ENCODE results near the gene PRTN3. TPM values are rescaled to one million over a fixed set of nuclear protein-coding genes. Genes with fewer than 3 reads are reported as not detected.

PRTN3 gene
- total RNA-seq, 2 donors from 2014 or later = not detected

GRCh38 chr19:863315-863620 is 22.5 kb downstream of the PRTN3 start:
- no peaks in the 10 kb centered on the region for H3K36me3 Mint-ChIP-seq (ENCODE audit: low read depth)
- no peak for DNase-seq
- no peaks in the 10 kb centered on the region for H3K27me3 Mint-ChIP-seq
- H3K4me3 Mint-ChIP-seq = peak overlapping the region; percentile 81
- no peak for ATAC-seq
- H3K9me3 ChIP-seq (ENCODE audit: control insufficient read depth, low read length, poor library complexity, severe bottlenecking) = no peaks in the 10 kb centered on the region
- H3K4me1 Mint-ChIP-seq = peaks cover 10% of the 10 kb centered on the region
- H3K27ac Mint-ChIP-seq = peak overlapping the region; percentile 91

GRCh38 chr19:866769-867300 is 26.0 kb downstream of the PRTN3 start:
- no peak overlapping the region for H3K4me3 Mint-ChIP-seq
- no peak for DNase-seq
- no peaks in the 10 kb centered on the region for H3K9me3 ChIP-seq (ENCODE audit: control insufficient read depth, low read length, poor library complexity, severe bottlenecking)
- H3K4me1 Mint-ChIP-seq = peaks cover 18% of the 10 kb centered on the region
- peak overlapping the region; percentile 41 for H3K27ac Mint-ChIP-seq
- no peak for ATAC-seq
- H3K36me3 Mint-ChIP-seq (ENCODE audit: low read depth) = peaks cover 2% of the 10 kb centered on the region
- H3K27me3 Mint-ChIP-seq = no peaks in the 10 kb centered on the region

GRCh38 chr19:867301-867793 is 26.5 kb downstream of the PRTN3 start:
- Mint-ChIP-seq H3K4me3 (peak overlapping the region; percentile 19), H3K36me3 (ENCODE audit: low read depth) (peaks cover 2% of the 10 kb centered on the region), H3K27ac (peak overlapping the region; percentile 41), H3K27me3 (no peaks in the 10 kb centered on the region), H3K4me1 (peaks cover 20% of the 10 kb centered on the region)
- ATAC-seq (no peak), DNase-seq (no peak)
- H3K9me3 ChIP-seq (ENCODE audit: control insufficient read depth, low read length, poor library complexity, severe bottlenecking) = no peaks in the 10 kb centered on the region

GRCh38 chr19:867855-868457 is 27.2 kb downstream of the PRTN3 start:
- Mint-ChIP-seq H3K4me3 (no peak overlapping the region), H3K4me1 (peaks cover 18% of the 10 kb centered on the region), H3K36me3 (ENCODE audit: low read depth) (peaks cover 2% of the 10 kb centered on the region), H3K27me3 (no peaks in the 10 kb centered on the region), H3K27ac (peak overlapping the region; percentile 41)
- no peak for ATAC-seq
- no peaks in the 10 kb centered on the region for H3K9me3 ChIP-seq (ENCODE audit: control insufficient read depth, low read length, poor library complexity, severe bottlenecking)
- no peak for DNase-seq

GRCh38 chr19:868458-869244 is 27.9 kb downstream of the PRTN3 start:
- Mint-ChIP-seq H3K4me1 (peaks cover 18% of the 10 kb centered on the region), H3K4me3 (no peak overlapping the region), H3K27me3 (no peaks in the 10 kb centered on the region), H3K36me3 (ENCODE audit: low read depth) (peaks cover 2% of the 10 kb centered on the region), H3K27ac (no peak overlapping the region)
- H3K9me3 ChIP-seq (ENCODE audit: control insufficient read depth, low read length, poor library complexity, severe bottlenecking) = no peaks in the 10 kb centered on the region
- DNase-seq = no peak
- ATAC-seq = no peak

GRCh38 chr19:869245-870177 is 28.7 kb downstream of the PRTN3 start:
- H3K27ac Mint-ChIP-seq = peak overlapping the region; percentile 87
- H3K4me1 Mint-ChIP-seq = peaks cover 16% of the 10 kb centered on the region
- ATAC-seq = no peak
- no peak overlapping the region for H3K4me3 Mint-ChIP-seq
- DNase-seq = no peak
- H3K27me3 Mint-ChIP-seq = no peaks in the 10 kb centered on the region
- H3K36me3 Mint-ChIP-seq (ENCODE audit: low read depth) = peaks cover 2% of the 10 kb centered on the region
- no peaks in the 10 kb centered on the region for H3K9me3 ChIP-seq (ENCODE audit: control insufficient read depth, low read length, poor library complexity, severe bottlenecking)

- ATAC-seq = no peak
- no peak for DNase-seq
- no peak overlapping the region for H3K4me3 Mint-ChIP-seq
- H3K27me3 Mint-ChIP-seq = no peaks in the 10 kb centered on the region
- H3K4me1 Mint-ChIP-seq = peaks cover 16% of the 10 kb centered on the region
- H3K36me3 Mint-ChIP-seq (ENCODE audit: low read depth) = peaks cover 2% of the 10 kb centered on the region
- peak overlapping the region; percentile 87 for H3K27ac Mint-ChIP-seq
- no peaks in the 10 kb centered on the region for H3K9me3 ChIP-seq (ENCODE audit: control insufficient read depth, low read length, poor library complexity, severe bottlenecking)
These were observed 29.5 kb downstream of the PRTN3 start for GRCh38 chr19:870314-870713.

GRCh38 chr19:870963-871401 is 30.2 kb downstream of the PRTN3 start:
- H3K9me3 ChIP-seq (ENCODE audit: control insufficient read depth, low read length, poor library complexity, severe bottlenecking) = no peaks in the 10 kb centered on the region
- peaks cover 16% of the 10 kb centered on the region for H3K4me1 Mint-ChIP-seq
- H3K27ac Mint-ChIP-seq = peak overlapping the region; percentile 87
- H3K27me3 Mint-ChIP-seq = no peaks in the 10 kb centered on the region
- H3K36me3 Mint-ChIP-seq (ENCODE audit: low read depth) = peaks cover 2% of the 10 kb centered on the region
- ATAC-seq (no peak), DNase-seq (no peak)
- peak overlapping the region; percentile 89 for H3K4me3 Mint-ChIP-seq

- Mint-ChIP-seq H3K36me3 (ENCODE audit: low read depth) (peaks cover 2% of the 10 kb centered on the region), H3K27me3 (no peaks in the 10 kb centered on the region), H3K4me3 (peak overlapping the region; percentile 89), H3K4me1 (peaks cover 16% of the 10 kb centered on the region), H3K27ac (peak overlapping the region; percentile 66)
- no peaks in the 10 kb centered on the region for H3K9me3 ChIP-seq (ENCODE audit: control insufficient read depth, low read length, poor library complexity, severe bottlenecking)
- ATAC-seq = no peak
- DNase-seq = no peak
These were observed 30.9 kb downstream of the PRTN3 start for GRCh38 chr19:871446-872265.

- peak overlapping the region; percentile 89 for H3K4me3 Mint-ChIP-seq
- peak; percentile 84 for ATAC-seq
- no peaks in the 10 kb centered on the region for H3K27me3 Mint-ChIP-seq
- peak overlapping the region; percentile 66 for H3K27ac Mint-ChIP-seq
- H3K9me3 ChIP-seq (ENCODE audit: control insufficient read depth, low read length, poor library complexity, severe bottlenecking) = no peaks in the 10 kb centered on the region
- H3K36me3 Mint-ChIP-seq (ENCODE audit: low read depth) = peaks cover 2% of the 10 kb centered on the region
- peak; percentile 70 to 79 (median 76) for DNase-seq
- H3K4me1 Mint-ChIP-seq = peaks cover 16% of the 10 kb centered on the region
These were observed 31.6 kb downstream of the PRTN3 start for GRCh38 chr19:872266-872951.

GRCh38 chr19:873084-873483 is 32.3 kb downstream of the PRTN3 start:
- ATAC-seq = peak; percentile 90
- Mint-ChIP-seq H3K27ac (peak overlapping the region; percentile 66), H3K4me3 (peak overlapping the region; percentile 89), H3K36me3 (ENCODE audit: low read depth) (peaks cover 2% of the 10 kb centered on the region), H3K27me3 (no peaks in the 10 kb centered on the region), H3K4me1 (peaks cover 16% of the 10 kb centered on the region)
- H3K9me3 ChIP-seq (ENCODE audit: control insufficient read depth, low read length, poor library complexity, severe bottlenecking) = no peaks in the 10 kb centered on the region
- peak; percentile 57 to 81 (median 67) for DNase-seq

- H3K9me3 ChIP-seq (ENCODE audit: control insufficient read depth, low read length, poor library complexity, severe bottlenecking) = no peaks in the 10 kb centered on the region
- Mint-ChIP-seq H3K36me3 (ENCODE audit: low read depth) (peaks cover 2% of the 10 kb centered on the region), H3K27ac (no peak overlapping the region), H3K27me3 (no peaks in the 10 kb centered on the region), H3K4me3 (no peak overlapping the region), H3K4me1 (peaks cover 14% of the 10 kb centered on the region)
- ATAC-seq (no peak), DNase-seq (no peak)
These were observed 32.8 kb downstream of the PRTN3 start for GRCh38 chr19:873561-874041.

Measured in T-helper 17 cell (primary cell).